ENCODE data around the gene WDPCP. TPM values are rescaled to one million over a fixed set of nuclear protein-coding genes. Genes with fewer than 3 reads are reported as not detected.

WDPCP gene
- total and polyA plus RNA-seq, 5 donors from 2014 or later = 2.9 to 9.4 (median 3.9) TPM

- DNase-seq = no peak
- Histone ChIP-seq H3K9me3 (ENCODE audit: control insufficient read depth in 2 of 2, low read length in 2 of 2) (no peaks in the 10 kb centered on the region), H3K27ac (ENCODE audit: insufficient read depth, low read length, poor library complexity, severe bottlenecking) (no peak overlapping the region), H3K4me3 (ENCODE audit: low read depth, low read length) (no peak overlapping the region), H3K4me1 (ENCODE audit: control insufficient read depth, insufficient read depth, low read length, poor library complexity, severe bottlenecking) (no peaks in the 10 kb centered on the region), H3K27me3 (ENCODE audit: control insufficient read depth, insufficient read depth, low read length) (no peaks in the 10 kb centered on the region), H3K36me3 (ENCODE audit: control insufficient read depth, insufficient read depth, low read length) (no peaks in the 10 kb centered on the region)
- Mint-ChIP-seq H3K27me3 (peaks cover 5% of the 10 kb centered on the region), H3K27ac (no peak overlapping the region), H3K9me3 (peaks cover 0 to 36% (median 6%) of the 10 kb centered on the region in 7 donors), H3K4me1 (peaks cover 0 to 10% (median 7%) of the 10 kb centered on the region in 4 donors), H3K36me3 (peaks cover 32% of the 10 kb centered on the region), H3K4me3 (no peak overlapping the region)
- ATAC-seq (ENCODE audit: low read depth in 2 of 2) = no peak
Observed at GRCh38 chr2:63555931-63556330, 32.3 kb downstream of the WDPCP start.

DNA sequence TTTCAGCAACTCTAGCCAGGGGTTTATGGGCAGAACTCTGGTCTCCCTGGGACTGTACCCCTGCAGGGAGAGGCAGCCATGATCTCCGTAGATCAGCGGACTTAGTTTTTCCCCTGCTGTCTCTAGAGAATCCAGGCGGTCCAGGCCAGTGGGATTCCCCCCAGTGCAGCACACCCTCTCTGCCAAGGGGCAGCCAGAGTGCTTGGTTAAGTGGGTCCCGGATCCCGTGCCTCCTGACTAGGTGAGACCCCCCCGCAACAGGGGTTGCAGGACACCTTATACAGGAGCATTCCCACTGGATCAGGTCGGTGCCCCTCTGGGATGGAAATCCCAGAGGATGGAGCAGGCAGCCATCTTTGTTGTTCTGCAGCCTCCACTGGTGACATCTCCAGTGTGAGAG, 33.0 kb downstream of the WDPCP start:
- no peak for ATAC-seq (ENCODE audit: low read depth in 2 of 2)

DNA sequence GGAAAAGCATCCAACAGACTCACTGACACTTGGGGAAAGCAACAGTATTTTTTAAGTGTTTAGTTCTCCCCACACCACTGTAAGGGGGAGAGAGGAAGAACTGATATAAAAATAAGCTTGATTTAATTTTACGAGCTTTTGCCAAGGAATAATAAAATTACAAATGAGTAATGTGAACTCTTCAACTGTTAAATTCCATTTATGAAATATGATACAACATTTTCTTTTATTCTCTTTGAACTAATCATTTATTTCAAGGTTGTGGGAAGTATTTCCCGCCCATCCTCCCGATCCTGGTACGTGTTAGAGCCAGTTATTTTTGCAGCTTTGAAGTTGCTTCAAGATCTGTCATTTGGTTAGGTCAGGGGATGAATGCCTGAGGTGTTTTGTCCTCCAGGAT, 35.2 kb downstream of the WDPCP start:
- no peaks in the 10 kb centered on the region for H3K4me1 ChIP-seq (ENCODE audit: control insufficient read depth, insufficient read depth, low read length, poor library complexity, severe bottlenecking)
- no peaks in the 10 kb centered on the region for H3K9me3 ChIP-seq (ENCODE audit: control insufficient read depth in 2 of 2, low read length in 2 of 2)
- no peak overlapping the region for H3K4me3 ChIP-seq (ENCODE audit: low read depth, low read length)
- peaks cover 6 to 11% (median 7%) of the 10 kb centered on the region in 4 donors for H3K4me1 Mint-ChIP-seq
- DNase-seq (no peak), ATAC-seq (ENCODE audit: low read depth in 2 of 2) (no peak)
- no peaks in the 10 kb centered on the region for H3K27me3 ChIP-seq (ENCODE audit: control insufficient read depth, insufficient read depth, low read length)
- peaks cover 20% of the 10 kb centered on the region for H3K36me3 Mint-ChIP-seq
- H3K27ac Mint-ChIP-seq = no peak overlapping the region
- H3K36me3 ChIP-seq (ENCODE audit: control insufficient read depth, insufficient read depth, low read length) = no peaks in the 10 kb centered on the region
- peaks cover 0 to 15% (median 3%) of the 10 kb centered on the region in 7 donors for H3K9me3 Mint-ChIP-seq
- H3K27me3 Mint-ChIP-seq = peaks cover 4% of the 10 kb centered on the region
- no peak overlapping the region for H3K27ac ChIP-seq (ENCODE audit: insufficient read depth, low read length, poor library complexity, severe bottlenecking)
- H3K4me3 Mint-ChIP-seq = no peak overlapping the region

More for the DNA sequence above, 33.0 kb downstream of the WDPCP start:
- Mint-ChIP-seq H3K4me3 (no peak overlapping the region), H3K4me1 (peaks cover under 1 to 11% (median 7%) of the 10 kb centered on the region in 4 donors), H3K27me3 (peaks cover 5% of the 10 kb centered on the region), H3K9me3 (peaks cover 0 to 31% (median 4%) of the 10 kb centered on the region in 7 donors), H3K36me3 (peaks cover 29% of the 10 kb centered on the region), H3K27ac (no peak overlapping the region)
- H3K4me1 ChIP-seq (ENCODE audit: control insufficient read depth, insufficient read depth, low read length, poor library complexity, severe bottlenecking) = no peaks in the 10 kb centered on the region
- H3K9me3 ChIP-seq (ENCODE audit: control insufficient read depth in 2 of 2, low read length in 2 of 2) = no peaks in the 10 kb centered on the region
- no peaks in the 10 kb centered on the region for H3K27me3 ChIP-seq (ENCODE audit: control insufficient read depth, insufficient read depth, low read length)
- no peaks in the 10 kb centered on the region for H3K36me3 ChIP-seq (ENCODE audit: control insufficient read depth, insufficient read depth, low read length)
- no peak overlapping the region for H3K27ac ChIP-seq (ENCODE audit: insufficient read depth, low read length, poor library complexity, severe bottlenecking)
- no peak for DNase-seq
- no peak overlapping the region for H3K4me3 ChIP-seq (ENCODE audit: low read depth, low read length)

DNA sequence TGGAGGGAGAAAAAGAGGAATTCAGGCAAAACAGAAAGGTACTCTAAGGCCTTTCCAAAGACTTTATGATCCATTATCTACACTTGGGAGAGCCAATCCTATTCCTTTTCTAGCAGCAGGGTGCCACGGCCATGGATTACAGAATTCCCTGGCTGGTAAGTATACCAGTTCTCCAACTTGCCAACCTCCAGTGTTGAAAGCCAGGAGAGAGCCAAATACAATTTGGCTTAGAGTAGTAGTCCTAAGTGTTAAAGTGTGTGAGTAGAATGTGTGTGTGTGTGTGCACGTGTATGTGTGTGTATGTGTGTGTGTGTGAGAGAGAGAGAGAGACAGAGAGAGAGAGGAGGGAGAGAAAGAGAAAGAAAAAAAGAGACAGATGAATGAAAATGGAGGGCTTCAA, 43.3 kb downstream of the WDPCP start:
- ATAC-seq (ENCODE audit: low read depth in 2 of 2) (no peak), DNase-seq (no peak)
- Histone ChIP-seq H3K36me3 (ENCODE audit: control insufficient read depth, insufficient read depth, low read length) (no peaks in the 10 kb centered on the region), H3K9me3 (ENCODE audit: control insufficient read depth in 2 of 2, low read length in 2 of 2) (no peaks in the 10 kb centered on the region), H3K4me3 (ENCODE audit: low read depth, low read length) (no peak overlapping the region), H3K27me3 (ENCODE audit: control insufficient read depth, insufficient read depth, low read length) (no peaks in the 10 kb centered on the region), H3K4me1 (ENCODE audit: control insufficient read depth, insufficient read depth, low read length, poor library complexity, severe bottlenecking) (no peaks in the 10 kb centered on the region), H3K27ac (ENCODE audit: insufficient read depth, low read length, poor library complexity, severe bottlenecking) (no peak overlapping the region)
- Mint-ChIP-seq H3K9me3 (peaks cover 0 to 10% (median 0%) of the 10 kb centered on the region in 7 donors), H3K36me3 (peaks cover 6% of the 10 kb centered on the region), H3K4me1 (peaks cover 0 to 7% (median 0%) of the 10 kb centered on the region in 4 donors), H3K4me3 (peak overlapping the region in 1 of 4 donors; percentile 15), H3K27ac (no peak overlapping the region), H3K27me3 (no peaks in the 10 kb centered on the region)

DNA sequence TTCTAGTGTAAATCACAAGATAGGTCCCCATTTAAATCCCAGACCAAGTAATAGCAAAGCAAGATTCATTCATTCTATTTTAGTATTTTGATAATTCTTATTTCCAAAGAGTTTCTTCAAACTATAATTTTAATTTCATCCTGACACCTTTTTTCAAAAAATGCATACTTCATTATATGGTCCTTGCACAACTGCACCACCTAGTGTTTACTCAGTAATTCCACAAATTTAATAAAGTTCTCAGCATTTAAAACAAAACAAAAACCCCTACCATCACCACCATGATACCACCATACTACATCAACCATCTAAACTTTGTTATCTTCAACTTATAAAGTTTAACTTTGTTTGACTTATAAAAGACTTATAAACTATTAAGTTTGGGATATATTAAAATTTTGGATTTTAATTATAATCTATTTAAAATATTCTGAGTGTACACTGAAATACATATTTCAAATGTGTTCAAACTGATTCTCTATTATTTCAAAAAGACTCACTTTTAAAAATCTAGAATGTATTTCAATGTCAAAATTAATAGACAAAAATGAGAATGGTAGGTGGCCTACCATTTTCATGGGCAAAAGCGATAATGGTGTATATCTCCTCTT, 44.2 kb downstream of the WDPCP start:
- no peak overlapping the region for H3K27ac ChIP-seq (ENCODE audit: insufficient read depth, low read length, poor library complexity, severe bottlenecking)
- H3K27me3 Mint-ChIP-seq = no peaks in the 10 kb centered on the region
- no peaks in the 10 kb centered on the region for H3K9me3 ChIP-seq (ENCODE audit: control insufficient read depth in 2 of 2, low read length in 2 of 2)
- peaks cover 0 to 9% (median 0%) of the 10 kb centered on the region in 7 donors for H3K9me3 Mint-ChIP-seq
- H3K4me3 Mint-ChIP-seq = no peak overlapping the region
- H3K27me3 ChIP-seq (ENCODE audit: control insufficient read depth, insufficient read depth, low read length) = no peaks in the 10 kb centered on the region
- peaks cover 0 to 3% (median 0%) of the 10 kb centered on the region in 4 donors for H3K4me1 Mint-ChIP-seq
- DNase-seq (peak in 2 of 3 donors; percentile 11 to 14), ATAC-seq (ENCODE audit: low read depth in 2 of 2) (no peak)
- peaks cover 6% of the 10 kb centered on the region for H3K36me3 Mint-ChIP-seq
- H3K27ac Mint-ChIP-seq = no peak overlapping the region
- H3K4me1 ChIP-seq (ENCODE audit: control insufficient read depth, insufficient read depth, low read length, poor library complexity, severe bottlenecking) = no peaks in the 10 kb centered on the region
- H3K4me3 ChIP-seq (ENCODE audit: low read depth, low read length) = no peak overlapping the region
- no peaks in the 10 kb centered on the region for H3K36me3 ChIP-seq (ENCODE audit: control insufficient read depth, insufficient read depth, low read length)

DNA sequence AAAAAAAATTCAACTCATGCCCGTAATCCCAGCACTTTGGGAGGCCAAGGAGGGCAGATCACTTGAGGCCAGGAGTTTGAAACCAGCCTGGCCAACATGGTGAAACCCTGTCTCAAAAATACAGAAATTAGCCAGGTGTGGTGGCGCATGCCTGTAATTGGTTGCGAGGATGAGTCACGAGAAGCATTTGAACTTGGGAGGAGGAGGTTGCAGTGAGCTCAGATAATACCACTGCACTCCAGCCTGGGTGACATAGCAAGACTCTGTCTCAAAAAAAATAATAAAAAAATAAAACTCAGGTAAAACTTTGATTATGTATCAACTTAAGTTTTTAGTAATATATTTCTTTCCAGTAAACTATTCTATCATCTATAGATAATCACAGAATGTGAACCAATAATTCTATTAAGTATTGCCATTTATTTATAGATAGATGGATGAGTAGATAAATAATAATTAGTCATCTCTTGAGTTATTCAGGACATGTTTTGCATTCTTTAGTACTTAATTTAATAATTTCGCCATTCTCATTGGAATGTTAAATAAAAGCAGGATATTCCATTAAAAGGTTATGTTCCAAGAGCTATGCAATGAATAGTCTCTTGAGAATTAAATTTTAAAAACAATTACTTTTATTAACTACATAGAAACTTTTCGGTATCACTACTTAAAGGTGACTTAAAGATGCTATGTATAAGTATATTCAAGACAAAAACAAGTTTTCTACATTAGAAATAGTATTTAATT, 48.7 kb downstream of the WDPCP start:
- H3K36me3 Mint-ChIP-seq = peaks cover 7% of the 10 kb centered on the region
- ATAC-seq (ENCODE audit: low read depth in 2 of 2) (no peak), DNase-seq (no peak)
- Histone ChIP-seq H3K4me3 (ENCODE audit: low read depth, low read length) (no peak overlapping the region), H3K27me3 (ENCODE audit: control insufficient read depth, insufficient read depth, low read length) (no peaks in the 10 kb centered on the region), H3K4me1 (ENCODE audit: control insufficient read depth, insufficient read depth, low read length, poor library complexity, severe bottlenecking) (no peaks in the 10 kb centered on the region), H3K27ac (ENCODE audit: insufficient read depth, low read length, poor library complexity, severe bottlenecking) (no peak overlapping the region), H3K36me3 (ENCODE audit: control insufficient read depth, insufficient read depth, low read length) (no peaks in the 10 kb centered on the region), H3K9me3 (ENCODE audit: control insufficient read depth in 2 of 2, low read length in 2 of 2) (no peaks in the 10 kb centered on the region)
- H3K9me3 Mint-ChIP-seq = peaks cover 0 to 19% (median 0%) of the 10 kb centered on the region in 7 donors
- peaks cover 0 to 7% (median 0%) of the 10 kb centered on the region in 4 donors for H3K4me1 Mint-ChIP-seq
- H3K4me3 Mint-ChIP-seq = no peak overlapping the region
- H3K27me3 Mint-ChIP-seq = no peaks in the 10 kb centered on the region
- no peak overlapping the region for H3K27ac Mint-ChIP-seq

- ATAC-seq (ENCODE audit: low read depth in 2 of 2) = no peak
- Mint-ChIP-seq H3K27me3 (no peaks in the 10 kb centered on the region), H3K4me3 (no peak overlapping the region), H3K36me3 (peaks cover 7% of the 10 kb centered on the region), H3K4me1 (peaks cover 0 to 7% (median under 1%) of the 10 kb centered on the region in 4 donors), H3K27ac (no peak overlapping the region), H3K9me3 (peaks cover 0 to 24% (median 0%) of the 10 kb centered on the region in 7 donors)
- Histone ChIP-seq H3K9me3 (ENCODE audit: control insufficient read depth in 2 of 2, low read length in 2 of 2) (no peaks in the 10 kb centered on the region), H3K4me1 (ENCODE audit: control insufficient read depth, insufficient read depth, low read length, poor library complexity, severe bottlenecking) (no peaks in the 10 kb centered on the region), H3K4me3 (ENCODE audit: low read depth, low read length) (no peak overlapping the region), H3K27me3 (ENCODE audit: control insufficient read depth, insufficient read depth, low read length) (no peaks in the 10 kb centered on the region), H3K36me3 (ENCODE audit: control insufficient read depth, insufficient read depth, low read length) (no peaks in the 10 kb centered on the region), H3K27ac (ENCODE audit: insufficient read depth, low read length, poor library complexity, severe bottlenecking) (no peak overlapping the region)
- no peak for DNase-seq
Observed at GRCh38 chr2:63538390-63538789, 49.9 kb downstream of the WDPCP start.

Measured in CD4-positive, CD25-positive, alpha-beta regulatory T cell (primary cell).